ENCODE measurements around the gene IFNA16. TPM values are rescaled to one million over a fixed set of nuclear protein-coding genes. Genes with fewer than 3 reads are reported as not detected.
"Not testable (repeated sequence)": the region's sequence is repeated elsewhere in the genome, so short reads cannot be mapped to it uniquely, and the experiment has no call there.

Gene IFNA16
- total RNA-seq, 2 donors from 2014 or later: not detected

DNA sequence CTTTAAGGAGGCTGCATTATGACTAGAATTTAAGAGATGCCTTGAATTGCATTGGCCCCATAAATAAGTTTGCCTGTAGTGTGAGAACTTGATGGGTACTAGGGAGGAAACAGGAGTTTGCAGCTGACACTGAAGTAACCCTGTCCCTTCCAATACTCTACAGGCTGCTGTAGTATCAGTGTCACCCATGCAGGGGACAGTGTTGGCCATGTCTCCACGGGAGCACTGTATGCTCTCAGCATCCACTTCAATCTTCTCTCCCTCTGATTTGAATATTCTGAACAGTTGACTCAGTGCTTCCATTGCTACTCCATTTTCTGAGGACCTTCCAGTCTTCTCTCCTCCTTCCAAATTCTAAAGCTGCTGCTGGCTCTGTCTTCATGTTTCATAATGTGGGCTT is 34.1 kb upstream of the IFNA16 start:
- intact Hi-C loops (cut with DNase I): loop anchor here (10.0 kb wide), 1 partner anchor 204 kb away; no protein-coding TSS in a partner anchor
- no peak overlapping the region for H3K4me3 ChIP-seq
- H3K9ac ChIP-seq (ENCODE audit: low read depth in 2 of 2, low read length in 2 of 2): no peak overlapping the region
- no peaks in the 10 kb centered on the region for H3K9me3 ChIP-seq
- no peaks in the 10 kb centered on the region for H3K36me3 ChIP-seq
- TF ChIP-seq, protein P1, sequence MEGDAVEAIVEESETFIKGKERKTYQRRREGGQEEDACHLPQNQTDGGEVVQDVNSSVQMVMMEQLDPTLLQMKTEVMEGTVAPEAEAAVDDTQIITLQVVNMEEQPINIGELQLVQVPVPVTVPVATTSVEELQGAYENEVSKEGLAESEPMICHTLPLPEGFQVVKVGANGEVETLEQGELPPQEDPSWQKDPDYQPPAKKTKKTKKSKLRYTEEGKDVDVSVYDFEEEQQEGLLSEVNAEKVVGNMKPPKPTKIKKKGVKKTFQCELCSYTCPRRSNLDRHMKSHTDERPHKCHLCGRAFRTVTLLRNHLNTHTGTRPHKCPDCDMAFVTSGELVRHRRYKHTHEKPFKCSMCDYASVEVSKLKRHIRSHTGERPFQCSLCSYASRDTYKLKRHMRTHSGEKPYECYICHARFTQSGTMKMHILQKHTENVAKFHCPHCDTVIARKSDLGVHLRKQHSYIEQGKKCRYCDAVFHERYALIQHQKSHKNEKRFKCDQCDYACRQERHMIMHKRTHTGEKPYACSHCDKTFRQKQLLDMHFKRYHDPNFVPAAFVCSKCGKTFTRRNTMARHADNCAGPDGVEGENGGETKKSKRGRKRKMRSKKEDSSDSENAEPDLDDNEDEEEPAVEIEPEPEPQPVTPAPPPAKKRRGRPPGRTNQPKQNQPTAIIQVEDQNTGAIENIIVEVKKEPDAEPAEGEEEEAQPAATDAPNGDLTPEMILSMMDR (IDR thresholded peaks at IDR 0.05): no peak
- no peaks in the 10 kb centered on the region for H3K27me3 ChIP-seq
- no peak overlapping the region for H3K27ac ChIP-seq
- no peak for DNase-seq
- H3K4me1 ChIP-seq: no peaks in the 10 kb centered on the region

- TF ChIP-seq, protein P1 (IDR thresholded peaks at IDR 0.05): no peak
- Histone ChIP-seq H3K9me3 (no peaks in the 10 kb centered on the region), H3K36me3 (no peaks in the 10 kb centered on the region), H3K9ac (ENCODE audit: low read depth in 2 of 2, low read length in 2 of 2) (no peak overlapping the region), H3K27ac (no peak overlapping the region), H3K27me3 (no peaks in the 10 kb centered on the region), H3K4me1 (no peaks in the 10 kb centered on the region), H3K4me3 (no peak overlapping the region)
- no peak for DNase-seq
- intact Hi-C loops (cut with DNase I): no loop called here
Measured at GRCh38 chr9:21244836-21245235, 27.7 kb upstream of the IFNA16 start.

DNA sequence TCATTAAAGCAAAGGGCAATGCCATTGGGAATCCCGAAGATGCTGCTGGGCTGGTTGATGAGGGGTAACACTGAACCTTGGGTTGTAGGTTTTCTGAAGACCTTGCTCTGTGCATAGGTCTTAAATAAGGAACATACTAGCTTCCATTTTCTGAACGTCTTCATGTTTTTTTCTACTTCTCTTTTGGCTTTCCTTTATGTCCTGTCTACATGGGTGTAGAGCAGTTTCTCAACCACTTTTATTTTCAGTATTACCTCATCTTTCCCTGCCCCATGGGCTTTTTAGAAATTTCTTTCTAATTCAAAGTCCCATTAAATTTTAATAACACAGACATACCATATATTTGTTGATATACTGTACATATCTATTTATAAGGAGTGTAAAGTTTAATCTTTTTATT is 22.8 kb upstream of the IFNA16 start, which contains the start of gene IFNA14:
Gene IFNA14 (minus strand): TSS at position 95 of the 400 bp plus-strand sequence. CDS start 70 bp downstream, at position 25.
- H3K9ac ChIP-seq (ENCODE audit: low read depth in 2 of 2, low read length in 2 of 2): no peak within 1 kb of the TSS
- no peak for DNase-seq
- H3K27me3 ChIP-seq: no peaks in the 10 kb centered on the region
- intact Hi-C loops (cut with DNase I): no loop called here
- no peaks in the 10 kb centered on the region for H3K36me3 ChIP-seq
- H3K4me1 ChIP-seq: no peaks in the 10 kb centered on the region
- TF ChIP-seq, protein P1 (IDR thresholded peaks at IDR 0.05): no peak
- no peak within 1 kb of the TSS for H3K27ac ChIP-seq
- no peak within 1 kb of the TSS for H3K4me3 ChIP-seq
- no peaks in the 10 kb centered on the region for H3K9me3 ChIP-seq

DNA sequence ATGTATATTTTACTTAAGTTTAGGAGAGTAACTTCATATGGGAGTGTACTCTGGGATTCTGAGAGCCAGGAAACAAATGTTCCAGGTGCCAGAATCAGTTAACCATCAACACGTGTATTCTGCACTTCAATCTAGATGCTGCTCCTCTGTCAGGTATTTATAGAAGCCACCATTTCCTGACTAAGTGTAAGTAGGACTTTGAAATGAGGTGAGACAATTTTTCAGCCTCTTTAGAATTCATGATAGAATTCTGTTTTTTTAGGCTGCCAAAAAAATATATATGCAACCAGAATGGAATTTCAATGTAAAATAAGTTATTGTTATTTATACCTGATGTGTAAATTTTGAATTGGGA is 19.2 kb upstream of the IFNA16 start:
- H3K27ac ChIP-seq; H3K27me3 ChIP-seq; H3K9me3 ChIP-seq; intact Hi-C loops (cut with DNase I); DNase-seq; H3K4me1 ChIP-seq; H3K4me3 ChIP-seq; H3K36me3 ChIP-seq; H3K9ac ChIP-seq (ENCODE audit: low read depth in 2 of 2, low read length in 2 of 2): not testable (repeated sequence)

DNA sequence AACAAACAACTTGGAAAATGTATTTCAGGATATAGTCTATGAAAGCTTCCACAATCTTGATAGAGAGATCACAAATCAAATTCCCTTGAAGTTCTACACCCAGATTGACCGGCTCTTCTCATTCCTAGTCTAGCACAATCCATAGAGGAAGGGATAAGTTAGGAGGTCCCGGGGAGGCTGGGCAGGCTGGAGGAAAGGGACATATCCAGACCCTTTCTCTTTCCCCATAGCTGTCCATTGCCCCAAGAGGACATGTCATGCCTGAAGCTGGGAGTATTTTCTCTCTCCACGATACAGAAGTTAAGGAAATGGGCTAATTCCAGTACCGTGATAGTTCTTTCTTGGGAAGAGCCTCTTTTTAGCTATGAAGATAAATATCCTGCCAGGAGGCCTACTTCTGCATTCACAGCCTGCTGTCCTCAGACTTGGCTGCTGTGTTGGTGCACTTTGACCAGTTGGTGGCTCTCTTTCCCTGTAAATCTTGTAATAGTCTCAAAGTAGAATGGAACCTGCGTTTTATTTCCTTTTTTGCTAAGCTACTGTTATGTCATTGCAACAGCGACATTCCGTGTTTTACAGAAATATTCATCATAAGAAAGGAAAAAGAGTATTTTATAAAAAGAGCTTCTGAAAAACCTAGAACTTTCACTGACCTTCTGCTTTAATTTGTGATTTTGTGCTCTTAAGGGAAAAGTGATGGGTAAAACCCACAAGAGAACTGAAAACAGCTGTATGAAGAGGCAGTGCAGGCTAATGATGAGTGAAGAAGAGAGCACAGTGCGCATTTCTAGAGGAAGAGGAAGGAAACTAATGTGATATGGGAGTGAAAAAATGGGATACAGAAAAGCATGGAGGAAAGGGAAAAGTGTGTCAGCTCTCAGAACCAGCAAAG is 18.6 kb upstream of the IFNA16 start:
- H3K9me3 ChIP-seq; H3K27me3 ChIP-seq; intact Hi-C loops (cut with DNase I); H3K4me3 ChIP-seq; H3K9ac ChIP-seq (ENCODE audit: low read depth in 2 of 2, low read length in 2 of 2); H3K36me3 ChIP-seq; H3K27ac ChIP-seq; DNase-seq; H3K4me1 ChIP-seq: not testable (repeated sequence)
- TF ChIP-seq, protein P1 (IDR thresholded peaks at IDR 0.05): peak; percentile 30

- no peaks in the 10 kb centered on the region for H3K27me3 ChIP-seq
- intact Hi-C loops (cut with DNase I): no loop called here
- no peak overlapping the region for H3K4me3 ChIP-seq
- H3K36me3 ChIP-seq: no peaks in the 10 kb centered on the region
- H3K9me3 ChIP-seq: no peaks in the 10 kb centered on the region
- DNase-seq: no peak
- H3K9ac ChIP-seq (ENCODE audit: low read depth in 2 of 2, low read length in 2 of 2): no peak overlapping the region
- TF ChIP-seq, protein P1 (IDR thresholded peaks at IDR 0.05): no peak
- no peaks in the 10 kb centered on the region for H3K4me1 ChIP-seq
- no peak overlapping the region for H3K27ac ChIP-seq
Measured at GRCh38 chr9:21234153-21234687, 17.1 kb upstream of the IFNA16 start.

All from colonic mucosa (tissue), 4 donors.